OCI-LY3 (cell line): ENCODE data around the gene DHTKD1.

ENCODE experiments used
- H2AFZ ChIP-seq: fragments of 200-600, 300-600 bp; shearing (Covaris generic); 2 replicates; pipeline ENCODE4 v1.6.0; 2014; ENCODE audit warnings: antibody characterized with exemption, low read depth, low read length
- H3K27ac ChIP-seq: fragments of 200-600, 300-600 bp; sonication (generic); 2 replicates; pipeline ENCODE4 v1.5.1; 2014; ENCODE audit warnings: mild to moderate bottlenecking, low read length, moderate library complexity, mixed read lengths
- H3K27me3 ChIP-seq: fragments of 200-600, 300-600 bp; sonication (generic); 2 replicates; pipeline ENCODE4 v1.6.1; 2014; ENCODE audit warnings: low read depth, low read length, mixed read lengths
- H3K36me3 ChIP-seq: fragments of 200-600, 300-600 bp; sonication (generic); replicated peaks from 2 replicates; pipeline ENCODE3; 2014; ENCODE audit warnings: low read depth, low read length, mixed read lengths
- H3K4me1 ChIP-seq: fragments of 300-600, 200-600 bp; sonication (generic); 2 replicates; pipeline ENCODE4 v1.6.1; 2014; ENCODE audit warnings: low read length, mixed read lengths
- H3K4me2 ChIP-seq: fragments of 200-600, 300-600 bp; sonication (generic); 2 replicates; pipeline ENCODE4 v1.6.1; 2014; ENCODE audit warnings: low read length, mixed read lengths
- H3K4me3 ChIP-seq: fragments of 300-600, 200-600 bp; sonication (generic); 2 replicates; pipeline ENCODE4 v1.5.1; 2014; ENCODE audit warnings: antibody characterized with exemption, mild to moderate bottlenecking, low read length, moderate library complexity
- H3K79me2 ChIP-seq: fragments of 300-600, 200-600 bp; shearing (Covaris generic); 2 replicates; pipeline ENCODE4 v1.6.1; 2014; ENCODE audit warnings: mild to moderate bottlenecking, low read length, mixed read lengths
- H3K9ac ChIP-seq: fragments of 300-600, 200-600 bp; shearing (Covaris generic); 2 replicates; pipeline ENCODE4 v1.6.0; 2014; ENCODE audit warnings: mild to moderate bottlenecking, low read length, moderate library complexity
- H3K9me3 ChIP-seq: fragments of 200-600, 300-600 bp; shearing (Covaris generic); 2 replicates; pipeline ENCODE4 v1.6.1; 2014; ENCODE audit warnings: low read length, mixed read lengths; ENCODE audit not compliant: insufficient read depth
- H4K20me1 ChIP-seq: fragments of 200-600, 300-600 bp; sonication (generic); 2 replicates; pipeline ENCODE4 v1.6.1; 2016; ENCODE audit warnings: low read length, mixed read lengths; ENCODE audit not compliant: insufficient read depth
- EZH2phosphoT487 ChIP-seq: fragments of 200-600 bp; shearing (Covaris generic); IDR thresholded peaks from 2 replicates; pipeline ENCODE4 v1.6.1; 2018; ENCODE audit warnings: antibody characterized with exemption, mixed run types, low read depth
- TF ChIP-seq, protein P1 (sequence below): fragments of 200-600, 300-600 bp; sonication (generic); IDR thresholded peaks from 2 replicates; pipeline ENCODE4 v1.5.1; 2014; ENCODE audit warnings: antibody characterized with exemption, low read length, low read depth

Gene DHTKD1

DNA sequence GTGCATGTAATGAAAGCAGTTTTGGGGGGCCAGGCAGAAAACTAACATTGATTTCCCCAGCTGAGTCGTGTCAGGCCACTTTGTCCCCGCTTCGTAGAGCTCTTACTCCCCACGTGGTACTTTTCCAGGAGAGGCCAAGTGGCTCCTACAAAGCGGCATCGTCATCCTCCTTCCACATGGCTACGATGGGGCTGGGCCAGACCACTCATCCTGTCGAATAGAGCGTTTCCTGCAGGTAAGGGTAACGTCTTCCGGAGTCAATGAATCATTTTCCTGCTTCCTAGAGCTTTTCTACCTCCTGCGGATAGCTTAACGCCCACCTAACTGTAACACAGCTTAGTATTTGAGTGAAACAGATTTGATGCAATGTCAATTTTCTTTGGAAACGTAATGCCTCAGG is 39.0 kb downstream of the DHTKD1 start:
- no peak overlapping the region for H3K4me3 ChIP-seq
- H3K9me3 ChIP-seq, result no peaks in the 10 kb centered on the region
- TF ChIP-seq, protein P1, sequence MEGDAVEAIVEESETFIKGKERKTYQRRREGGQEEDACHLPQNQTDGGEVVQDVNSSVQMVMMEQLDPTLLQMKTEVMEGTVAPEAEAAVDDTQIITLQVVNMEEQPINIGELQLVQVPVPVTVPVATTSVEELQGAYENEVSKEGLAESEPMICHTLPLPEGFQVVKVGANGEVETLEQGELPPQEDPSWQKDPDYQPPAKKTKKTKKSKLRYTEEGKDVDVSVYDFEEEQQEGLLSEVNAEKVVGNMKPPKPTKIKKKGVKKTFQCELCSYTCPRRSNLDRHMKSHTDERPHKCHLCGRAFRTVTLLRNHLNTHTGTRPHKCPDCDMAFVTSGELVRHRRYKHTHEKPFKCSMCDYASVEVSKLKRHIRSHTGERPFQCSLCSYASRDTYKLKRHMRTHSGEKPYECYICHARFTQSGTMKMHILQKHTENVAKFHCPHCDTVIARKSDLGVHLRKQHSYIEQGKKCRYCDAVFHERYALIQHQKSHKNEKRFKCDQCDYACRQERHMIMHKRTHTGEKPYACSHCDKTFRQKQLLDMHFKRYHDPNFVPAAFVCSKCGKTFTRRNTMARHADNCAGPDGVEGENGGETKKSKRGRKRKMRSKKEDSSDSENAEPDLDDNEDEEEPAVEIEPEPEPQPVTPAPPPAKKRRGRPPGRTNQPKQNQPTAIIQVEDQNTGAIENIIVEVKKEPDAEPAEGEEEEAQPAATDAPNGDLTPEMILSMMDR, result no peak
- TF ChIP-seq EZH2phosphoT487, result no peak
- no peaks in the 10 kb centered on the region for H3K27me3 ChIP-seq
- no peak overlapping the region for H2AFZ ChIP-seq
- no peaks in the 10 kb centered on the region for H3K4me1 ChIP-seq
- H3K79me2 ChIP-seq, result no peaks in the 10 kb centered on the region
- H3K36me3 ChIP-seq, result peaks cover 13% of the 10 kb centered on the region
- H3K27ac ChIP-seq, result no peak overlapping the region
- no peaks in the 10 kb centered on the region for H4K20me1 ChIP-seq
- H3K9ac ChIP-seq, result no peak overlapping the region
- no peak overlapping the region for H3K4me2 ChIP-seq

DNA sequence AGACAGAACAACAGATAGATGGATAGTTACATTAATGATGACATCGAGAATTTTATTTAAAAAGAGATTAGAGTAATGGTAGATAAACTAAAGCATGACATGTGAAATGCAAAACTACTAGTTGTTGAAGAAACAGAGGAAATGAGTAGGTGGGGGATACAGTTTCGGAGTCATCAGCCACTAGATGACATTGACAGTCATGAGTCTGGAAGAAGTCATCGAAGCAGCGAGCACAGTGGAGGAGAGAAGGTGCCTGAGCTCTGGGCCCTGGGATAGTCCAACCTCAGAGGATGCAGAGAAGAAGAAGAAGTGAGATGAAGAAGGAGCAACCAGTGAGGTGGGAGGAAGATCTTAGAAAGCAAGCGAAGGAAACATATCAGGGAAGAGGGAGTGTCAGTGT is 40.5 kb downstream of the DHTKD1 start:
- Histone ChIP-seq H3K4me3 (no peak overlapping the region), H3K4me2 (no peak overlapping the region), H4K20me1 (no peaks in the 10 kb centered on the region), H3K79me2 (no peaks in the 10 kb centered on the region), H2AFZ (no peak overlapping the region), H3K36me3 (peaks cover 3% of the 10 kb centered on the region), H3K4me1 (no peaks in the 10 kb centered on the region), H3K27ac (no peak overlapping the region), H3K27me3 (no peaks in the 10 kb centered on the region), H3K9me3 (no peaks in the 10 kb centered on the region), H3K9ac (no peak overlapping the region)
- TF ChIP-seq, protein P1, result no peak
- no peak for TF ChIP-seq EZH2phosphoT487

GRCh38 chr10:12111528-12111927 is 42.8 kb downstream of the DHTKD1 start:
- H3K4me2 ChIP-seq, result no peak overlapping the region
- H3K27me3 ChIP-seq, result no peaks in the 10 kb centered on the region
- no peak overlapping the region for H3K9ac ChIP-seq
- no peak overlapping the region for H3K4me3 ChIP-seq
- H3K79me2 ChIP-seq, result no peaks in the 10 kb centered on the region
- peaks cover 3% of the 10 kb centered on the region for H3K36me3 ChIP-seq
- no peak for TF ChIP-seq EZH2phosphoT487
- TF ChIP-seq, protein P1, result no peak
- no peak overlapping the region for H2AFZ ChIP-seq
- no peak overlapping the region for H3K27ac ChIP-seq
- H4K20me1 ChIP-seq, result no peaks in the 10 kb centered on the region
- no peaks in the 10 kb centered on the region for H3K9me3 ChIP-seq
- H3K4me1 ChIP-seq, result no peaks in the 10 kb centered on the region

GRCh38 chr10:12113627-12114026 is 44.9 kb downstream of the DHTKD1 start:
- Histone ChIP-seq H3K9ac (no peak overlapping the region), H4K20me1 (no peaks in the 10 kb centered on the region), H3K4me3 (no peak overlapping the region), H3K4me1 (no peaks in the 10 kb centered on the region), H3K27ac (no peak overlapping the region), H3K27me3 (no peaks in the 10 kb centered on the region), H2AFZ (no peak overlapping the region), H3K4me2 (no peak overlapping the region), H3K79me2 (no peaks in the 10 kb centered on the region), H3K36me3 (peaks cover 6% of the 10 kb centered on the region), H3K9me3 (no peaks in the 10 kb centered on the region)
- TF ChIP-seq, protein P1, result no peak
- no peak for TF ChIP-seq EZH2phosphoT487
